ENCODE results near the gene RELCH.

GRCh38 chr18:62347089-62347506, 160.0 kb downstream of the RELCH start:
- TF ChIP-seq CTCF (IDR thresholded peaks at IDR 0.05; ENCODE audit: low read length) (no peak), EZH2 (optimal IDR thresholded peaks at IDR 0.05; ENCODE audit: low read depth, low read length) (no peak), EZH2phosphoT487 (IDR thresholded peaks at IDR 0.05; ENCODE audit: low read length) (no peak)
